HG03571 (cell line): ENCODE results near the gene SLC45A3.
A peak's percentile ranks its signal among the peaks of the same experiment; 100 is the strongest.
"Not testable (repeated sequence)": the region's sequence is repeated elsewhere in the genome, so short reads cannot be mapped to it uniquely, and the experiment has no call there.

ENCODE experiments used
- ATAC-seq: cut with Tn5 transposase; IDR thresholded peaks from one replicate; pipeline ENCODE4 v1.9.1; 2021; ENCODE audit not compliant: unreplicated experiment

SLC45A3 gene

DNA sequence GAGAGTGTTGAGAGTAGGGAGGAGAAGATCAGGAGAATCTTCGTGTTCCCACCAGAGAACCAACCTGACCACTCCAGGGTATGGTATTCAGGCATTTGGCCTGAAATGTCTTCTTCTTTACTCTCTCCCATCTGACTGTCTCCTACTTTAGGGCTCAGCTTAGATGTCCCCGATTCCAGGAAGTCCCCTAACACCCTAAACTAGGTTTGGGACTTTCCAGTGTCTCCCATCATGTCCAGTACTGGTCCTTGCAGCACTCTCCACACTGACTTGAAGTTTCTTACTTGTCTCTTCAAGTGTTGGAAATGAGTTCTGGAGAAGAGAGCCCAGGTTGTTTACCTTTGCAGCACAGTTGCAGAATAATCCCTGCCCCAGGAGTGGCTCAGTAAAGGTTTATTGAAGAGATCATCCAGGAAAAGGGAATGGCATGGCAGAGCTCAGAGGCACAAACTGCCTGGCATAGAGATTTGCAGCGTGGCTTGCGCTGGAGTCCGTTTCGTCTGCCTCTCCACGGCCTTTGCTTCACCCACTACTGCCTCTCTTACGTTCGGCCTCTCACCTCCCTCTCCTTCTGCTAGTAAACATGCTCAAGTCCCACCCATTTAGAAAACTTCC, 42.3 kb downstream of the SLC45A3 start:
- no peak for ATAC-seq

DNA sequence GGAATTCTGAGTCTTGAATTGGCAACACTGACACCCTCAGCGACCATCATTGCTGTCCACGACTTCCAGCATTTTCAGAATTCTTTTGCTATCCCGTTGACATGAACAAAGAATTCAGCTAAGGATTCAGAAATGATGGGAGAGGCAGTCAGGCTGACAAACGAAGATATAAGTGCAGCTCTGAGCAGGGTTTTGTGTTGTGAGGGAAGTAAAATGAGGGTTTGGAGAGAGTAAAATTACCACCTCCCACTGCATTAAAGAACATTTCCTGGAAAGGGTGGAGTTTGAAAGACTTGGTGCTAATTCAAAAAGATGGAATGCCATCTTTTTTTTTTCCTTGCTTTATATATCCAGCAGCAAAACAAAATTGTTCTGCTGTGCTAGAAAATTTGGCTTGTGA, 43.6 kb downstream of the SLC45A3 start:
- no peak for ATAC-seq

DNA sequence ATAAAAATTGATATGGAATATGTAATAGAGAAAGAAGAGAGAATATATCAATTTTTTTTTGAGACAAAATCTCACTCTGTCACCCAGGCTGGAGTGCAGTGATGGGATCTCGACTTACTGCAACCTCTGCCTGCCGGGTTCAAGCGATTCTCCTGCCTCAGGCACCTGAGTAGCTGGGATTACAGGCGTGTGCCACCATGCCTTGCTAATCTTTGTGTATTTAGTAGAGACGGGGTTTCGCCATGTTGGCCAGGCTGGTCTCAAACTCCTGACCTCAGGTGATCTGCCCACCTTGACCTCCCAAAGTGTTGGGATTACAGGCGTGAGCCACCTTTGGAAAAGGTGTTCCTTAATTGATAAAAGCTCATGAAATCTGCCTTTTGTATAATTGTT, 44.2 kb downstream of the SLC45A3 start:
- not testable (repeated sequence) for ATAC-seq

DNA sequence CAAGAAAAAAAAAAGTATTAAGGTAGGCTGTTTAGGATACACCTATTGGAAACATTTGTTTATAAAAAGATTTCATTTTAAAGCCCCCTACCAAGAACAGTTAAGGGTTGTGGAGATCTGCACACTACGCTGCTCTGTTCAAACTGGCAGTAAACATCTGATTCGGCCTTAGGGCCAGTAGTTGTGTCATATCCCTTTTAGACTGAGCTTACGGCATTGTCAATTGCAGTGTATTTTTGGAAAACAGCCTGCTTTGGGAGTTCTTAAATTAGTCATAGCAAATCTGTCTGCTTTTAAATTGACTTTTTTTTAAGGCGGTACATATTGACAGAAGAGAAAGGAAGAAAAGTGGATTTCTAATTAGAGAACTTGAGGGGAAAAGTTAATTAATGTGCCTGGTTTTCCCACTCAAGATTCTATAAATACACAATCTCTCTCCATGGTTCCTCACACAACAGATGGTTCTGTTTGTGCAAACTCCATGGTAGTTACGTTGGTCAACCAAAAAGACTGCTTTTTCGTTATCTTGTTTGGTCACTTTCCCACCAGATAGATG, 46.8 kb downstream of the SLC45A3 start:
- no peak for ATAC-seq

GRCh38 chr1:205632669-205633169, 47.6 kb downstream of the SLC45A3 start:
- no peak for ATAC-seq

DNA sequence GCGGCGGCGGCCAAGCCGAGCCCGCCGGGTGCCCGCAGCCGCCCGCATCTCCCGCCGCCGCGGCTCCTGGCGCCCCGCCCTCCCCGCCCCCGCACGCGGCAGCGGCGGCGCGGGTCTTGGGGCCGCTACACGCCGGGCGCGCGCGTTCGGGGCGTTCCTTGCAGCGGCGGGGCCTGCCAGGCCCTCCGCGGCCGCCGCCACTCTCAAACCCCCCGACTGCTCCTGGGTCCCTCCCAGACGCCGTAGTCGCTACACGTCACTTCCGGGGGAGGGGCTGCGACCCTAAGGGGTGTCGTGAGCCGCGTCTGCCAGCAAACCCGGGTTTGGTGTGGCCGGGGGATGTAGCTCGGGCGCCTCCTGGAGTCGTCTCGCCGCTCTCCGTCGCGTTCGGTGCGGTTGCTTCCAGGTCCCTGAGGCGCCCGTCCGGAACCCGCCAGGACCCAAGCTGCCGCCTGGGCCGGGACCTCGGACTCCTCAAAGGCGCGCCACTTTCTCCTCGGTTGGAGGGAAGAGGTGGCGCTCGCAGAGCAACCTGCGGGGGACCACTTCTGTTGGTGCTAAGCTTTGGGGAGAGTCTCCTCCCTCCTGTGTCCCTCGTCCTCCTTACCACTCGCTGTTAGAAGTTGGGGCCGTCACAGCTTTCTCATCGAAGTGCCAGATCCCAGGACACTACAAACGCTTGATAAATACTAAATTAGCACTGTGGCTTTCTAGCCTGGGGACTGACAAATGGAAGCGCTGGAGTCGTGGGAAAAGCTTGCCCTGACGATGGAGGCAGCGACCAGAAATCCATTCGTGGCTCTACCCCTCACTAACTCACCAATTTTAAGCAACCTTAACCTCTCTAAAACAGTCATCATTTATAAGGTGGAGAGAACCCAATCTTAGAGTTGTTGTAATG, 48.3 kb downstream of the SLC45A3 start, which contains the start of gene ELK4:
Gene ELK4, minus strand, starts transcription at position 244 of the 901 bp plus-strand sequence. CDS start 8,129 bp downstream, outside the sequence.
- ATAC-seq = peak; percentile 76

DNA sequence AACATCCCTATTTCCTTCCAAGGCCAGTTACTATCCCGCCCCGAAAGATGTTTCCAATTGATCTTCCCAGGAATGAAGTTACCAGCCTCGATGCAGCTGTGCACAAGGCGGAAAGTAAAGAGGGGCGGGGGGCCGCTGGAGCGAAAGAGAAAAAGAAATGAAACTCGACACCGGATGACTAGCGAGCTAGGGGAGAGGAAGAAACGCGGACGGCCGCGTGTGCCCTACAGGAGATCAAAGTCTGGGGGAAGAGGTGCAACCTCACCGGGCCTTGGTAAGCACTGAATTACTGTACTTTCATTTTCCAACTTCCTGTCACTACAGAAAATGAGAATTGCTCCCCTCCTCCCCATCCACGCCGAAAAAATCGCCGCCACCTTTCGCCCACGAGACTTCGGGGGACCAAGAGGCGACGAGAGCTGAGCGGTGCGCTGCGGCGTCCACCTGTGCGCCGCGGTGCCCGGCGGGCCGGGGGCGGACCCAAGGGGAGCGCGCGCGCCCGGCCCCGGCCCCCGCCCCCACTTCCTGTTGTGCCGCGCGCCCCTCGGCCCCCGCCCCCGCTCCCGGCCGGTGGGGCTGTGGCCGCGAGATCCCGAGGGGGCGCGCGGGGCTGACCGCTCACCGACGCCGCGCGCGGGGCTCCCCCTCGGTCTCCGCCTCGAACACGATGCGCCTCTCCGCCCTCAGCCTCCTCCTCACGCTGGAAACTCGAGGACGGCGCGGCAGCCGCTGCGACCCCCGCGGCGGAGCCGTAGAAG, 49.1 kb downstream of the SLC45A3 start:
- ATAC-seq = peak; percentile 56

DNA sequence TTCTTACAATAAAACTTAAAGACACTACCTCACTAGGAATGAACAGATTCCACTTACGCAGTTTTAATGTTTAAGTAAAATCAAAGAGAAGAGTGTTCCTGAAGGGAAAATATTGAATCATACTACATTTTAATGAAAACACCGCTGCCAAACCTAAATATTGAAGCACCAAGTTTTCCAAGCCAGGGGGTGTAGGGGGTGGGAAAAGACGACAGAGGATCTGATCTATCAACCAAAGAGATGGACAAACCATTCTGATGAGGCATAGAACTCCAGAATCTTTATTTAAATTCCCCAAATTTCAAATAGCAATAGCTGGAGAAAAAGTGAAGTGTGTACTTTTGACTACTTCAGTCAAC, 49.7 kb downstream of the SLC45A3 start:
- ATAC-seq = no peak

GRCh38 chr1:205630241-205630640, 50.1 kb downstream of the SLC45A3 start:
- no peak for ATAC-seq

DNA sequence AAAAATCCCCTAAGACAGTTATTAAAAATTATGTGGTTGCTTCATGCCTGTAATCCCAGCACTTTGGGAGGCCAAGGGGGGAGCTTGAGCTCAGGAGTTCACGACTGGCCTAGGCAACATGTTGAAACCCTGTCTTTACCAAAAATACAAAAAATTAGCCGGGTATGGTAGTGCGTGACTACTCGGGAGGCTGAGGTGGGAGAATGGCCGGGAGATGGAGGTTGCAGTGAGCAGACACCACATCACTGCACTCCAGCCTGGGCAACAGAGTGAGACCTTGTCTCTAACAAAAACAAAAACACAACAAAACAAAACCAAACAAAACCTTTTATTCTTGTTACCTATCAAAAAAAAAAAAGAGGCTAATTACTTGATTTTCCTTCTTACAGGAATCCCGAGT, 50.6 kb downstream of the SLC45A3 start:
- ATAC-seq = no peak

DNA sequence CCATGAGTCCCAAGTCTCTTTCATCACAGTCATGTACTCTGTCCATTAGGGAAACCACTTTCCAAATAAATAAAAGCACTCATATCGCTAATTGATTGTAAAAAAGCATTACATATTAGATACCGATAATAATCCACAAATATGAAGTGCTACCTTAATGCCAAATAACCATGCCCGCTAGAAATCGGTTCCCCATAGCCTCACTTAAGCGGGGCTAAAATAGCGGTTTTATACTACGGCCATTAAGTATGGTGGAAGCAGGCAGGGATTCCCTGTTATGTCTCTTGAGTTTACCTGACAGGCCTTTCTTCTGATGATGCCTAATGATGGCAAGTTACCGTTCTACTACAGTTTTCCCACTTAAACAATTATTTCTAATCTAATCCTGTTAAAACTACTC, 52.4 kb downstream of the SLC45A3 start:
- no peak for ATAC-seq

- no peak for ATAC-seq
These were observed 54.1 kb downstream of the SLC45A3 start for GRCh38 chr1:205626216-205626615.

GRCh38 chr1:205623646-205624045, 56.7 kb downstream of the SLC45A3 start:
- ATAC-seq = no peak

DNA sequence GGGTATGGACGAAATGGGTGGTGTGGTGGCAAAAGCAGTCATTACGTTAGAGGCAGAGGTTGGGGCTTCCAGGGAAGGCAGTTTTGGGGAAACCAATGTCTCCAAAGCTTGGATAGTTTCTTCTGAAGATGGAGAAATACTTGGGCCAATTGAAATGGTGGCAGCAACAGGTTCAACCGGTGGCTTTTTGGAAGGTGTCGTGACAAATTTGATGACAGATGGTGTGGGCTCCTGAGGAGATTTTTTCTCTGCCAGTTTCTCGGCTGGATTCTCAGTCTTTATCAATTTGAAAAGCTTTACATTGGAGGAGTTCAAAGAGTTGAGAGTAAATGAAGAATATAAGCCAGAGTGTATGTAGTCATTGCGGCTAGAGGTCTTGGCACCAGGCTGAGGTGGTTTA, 60.0 kb downstream of the SLC45A3 start:
- no peak for ATAC-seq

DNA sequence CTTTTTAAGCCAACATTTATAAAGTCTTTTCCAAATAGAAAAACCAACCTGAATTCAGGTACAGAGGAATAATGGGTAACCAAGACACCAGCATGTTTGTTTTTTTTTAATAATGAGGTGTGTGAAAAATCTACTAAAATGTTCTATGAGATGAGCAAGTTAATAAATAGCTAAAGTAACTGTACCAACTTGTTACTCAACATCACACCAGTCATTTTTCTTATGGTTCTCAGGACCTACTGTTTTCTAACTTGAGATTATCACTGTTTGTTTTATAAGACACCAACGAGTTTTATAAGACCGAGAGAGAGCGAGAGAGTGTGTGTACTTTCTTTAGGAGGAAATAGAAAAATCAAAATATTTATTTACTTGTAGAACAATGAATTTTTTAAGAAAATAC, 60.9 kb downstream of the SLC45A3 start:
- ATAC-seq = no peak

DNA sequence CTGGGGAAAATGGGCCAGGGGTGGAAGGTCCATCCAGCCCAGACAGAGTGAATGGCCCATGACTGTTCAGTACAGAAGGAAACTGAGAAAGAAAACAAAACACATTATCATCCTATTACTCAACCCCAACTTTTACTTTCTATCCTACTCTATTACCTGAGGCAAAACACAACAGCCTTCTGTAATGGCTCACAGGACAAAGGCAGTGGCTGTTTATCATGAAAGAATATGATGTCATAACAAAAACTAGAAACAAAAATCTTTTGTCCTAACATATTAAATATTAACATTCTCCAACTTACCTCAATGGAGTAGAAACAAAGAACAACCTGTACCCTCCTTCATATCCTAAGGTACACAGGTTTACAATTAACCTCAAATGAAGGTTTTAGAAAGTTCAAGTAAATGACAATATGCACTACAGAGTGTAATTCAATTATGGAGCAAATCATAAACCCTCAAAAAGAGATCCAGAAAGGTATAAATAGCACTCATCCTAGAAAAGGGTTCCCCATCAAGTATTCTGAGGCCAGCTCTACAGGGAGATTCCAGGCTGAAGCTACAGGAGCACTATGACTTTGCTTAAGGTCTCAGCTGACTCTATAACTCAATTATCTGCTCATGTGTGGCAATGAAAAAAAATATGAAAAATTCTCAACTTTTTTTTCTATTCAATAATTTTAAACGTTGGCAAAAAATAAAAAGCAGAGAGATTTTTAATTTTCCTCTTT, 63.6 kb downstream of the SLC45A3 start:
- no peak for ATAC-seq

GRCh38 chr1:205615789-205616188, 64.5 kb downstream of the SLC45A3 start:
- ATAC-seq = no peak

- ATAC-seq = no peak
These were observed 66.4 kb downstream of the SLC45A3 start for GRCh38 chr1:205613854-205614412.

GRCh38 chr1:205612556-205612955, 67.8 kb downstream of the SLC45A3 start:
- no peak for ATAC-seq

GRCh38 chr1:205612104-205612503, 68.2 kb downstream of the SLC45A3 start:
- ATAC-seq = no peak
